MCF 10A (cell line): ENCODE results near the gene NIN. TPM values are rescaled to one million over a fixed set of nuclear protein-coding genes. Genes with fewer than 3 reads are reported as not detected.

Experiments used
- BruUV-seq: library from RNA; stranded (reverse); fragments of 400-500 nt; replicated peaks from 2 replicates; lab custom pipeline; 2021; lab: Mats Ljungman, UMichigan
- CTCF ChIA-PET: fragments of 300-600 bp; sonication (Branson Sonifier 250); formaldehyde crosslinking; extraction: SDS; loops from one replicate; lab custom pipeline; 2021; ENCODE audit warnings: antibody characterized with exemption, inconsistent platforms; lab: Yijun Ruan, JAX
- POLR2A ChIA-PET: fragments of 300-600, 350-650 bp; sonication (Branson Sonifier 250); formaldehyde crosslinking; extraction: SDS; loops from one replicate; lab custom pipeline; 2020; ENCODE audit warnings: antibody characterized with exemption, inconsistent platforms; lab: Yijun Ruan, JAX
- DNase-seq: peaks from one replicate; pipeline ENCODE4 v3.0.0-alpha.2; 2018; ENCODE audit not compliant: unreplicated experiment
- H3K27ac Mint-ChIP-seq: one replicate; pipeline ENCODE4 v1.8.0; 2022; ENCODE audit warnings: mild to moderate bottlenecking, low read depth, mixed read lengths; ENCODE audit not compliant: unreplicated experiment
- H3K27me3 Mint-ChIP-seq: one replicate; pipeline ENCODE4 v1.8.0; 2022; ENCODE audit warnings: mixed read lengths; ENCODE audit not compliant: insufficient read depth, unreplicated experiment
- H3K36me3 Mint-ChIP-seq: one replicate; pipeline ENCODE4 v1.8.0; 2022; ENCODE audit warnings: mild to moderate bottlenecking, moderate library complexity, mixed read lengths; ENCODE audit not compliant: insufficient read depth, unreplicated experiment
- H3K4me1 Mint-ChIP-seq: one replicate; pipeline ENCODE4 v1.8.0; 2022; ENCODE audit warnings: mixed read lengths; ENCODE audit not compliant: insufficient read depth, unreplicated experiment
- H3K4me3 Mint-ChIP-seq: one replicate; pipeline ENCODE4 v1.8.0; 2022; ENCODE audit warnings: mild to moderate bottlenecking, moderate library complexity, mixed read lengths; ENCODE audit not compliant: unreplicated experiment
- H3K9me3 Mint-ChIP-seq: one replicate; pipeline ENCODE4 v1.8.0; 2022; ENCODE audit warnings: mixed read lengths; ENCODE audit not compliant: unreplicated experiment
- CTCF ChIP-seq: fragments of 200-600 bp; IDR thresholded peaks from one replicate; pipeline ENCODE4 v1.8.0; 2022; ENCODE audit warnings: antibody characterized with exemption, mild to moderate bottlenecking; ENCODE audit not compliant: unreplicated experiment
- intact Hi-C: fragments of 100-400 bp; cut with micrococcal nuclease; formaldehyde crosslinking; loops from 2 replicates; pipeline ENCODE4 v1.14.1; 2022
- total RNA-seq: library from RNA; stranded (reverse); gene quantifications from 2 replicates; pipeline ENCODE4 v1.2.3, GENCODE V29; 2022

Gene NIN
- total RNA-seq, 1 experiment from 2014 or later = 33.0 TPM

GRCh38 chr14:50676814-50677516, 154.0 kb downstream of the NIN start:
- Mint-ChIP-seq H3K4me1 (peaks cover 28% of the 10 kb centered on the region), H3K27me3 (no peaks in the 10 kb centered on the region), H3K36me3 (peaks cover 6% of the 10 kb centered on the region), H3K4me3 (peak overlapping the region; percentile 32), H3K27ac (peak overlapping the region; percentile 73), H3K9me3 (no peaks in the 10 kb centered on the region)
- TF ChIP-seq CTCF = no peak
- DNase-seq = no peak
- intact Hi-C loops = no loop called here
- ChIA-PET CTCF (interaction anchor here (0.6 to 1.8 kb wide), 6 partner anchors 9 to 134 kb away, joined by 3 to 5 read pairs (median 4); partner anchors contain the start of gene SAV1), POLR2A (interaction anchor here (0.6 to 3.0 kb wide), 18 partner anchors 9 to 365 kb away, joined by 3 to 40 read pairs (median 4); partner anchors contain the start of genes ATL1, DMAC2L, L2HGDH and SAV1)
- no TSS peak for BruUV-seq

- intact Hi-C loops = no loop called here
- Mint-ChIP-seq H3K4me1 (peaks cover 28% of the 10 kb centered on the region), H3K27me3 (no peaks in the 10 kb centered on the region), H3K9me3 (no peaks in the 10 kb centered on the region), H3K4me3 (no peak overlapping the region), H3K36me3 (peaks cover 2% of the 10 kb centered on the region), H3K27ac (no peak overlapping the region)
- BruUV-seq = no TSS peak
- TF ChIP-seq CTCF = no peak
- ChIA-PET CTCF (no interaction called here), POLR2A (interaction anchor here (1.3 to 1.6 kb wide), 3 partner anchors 9 to 75 kb away, joined by 4 to 7 read pairs (median 4); no protein-coding TSS in a partner anchor)
- no peak for DNase-seq
Observed at GRCh38 chr14:50675597-50675996, 155.4 kb downstream of the NIN start.

DNA sequence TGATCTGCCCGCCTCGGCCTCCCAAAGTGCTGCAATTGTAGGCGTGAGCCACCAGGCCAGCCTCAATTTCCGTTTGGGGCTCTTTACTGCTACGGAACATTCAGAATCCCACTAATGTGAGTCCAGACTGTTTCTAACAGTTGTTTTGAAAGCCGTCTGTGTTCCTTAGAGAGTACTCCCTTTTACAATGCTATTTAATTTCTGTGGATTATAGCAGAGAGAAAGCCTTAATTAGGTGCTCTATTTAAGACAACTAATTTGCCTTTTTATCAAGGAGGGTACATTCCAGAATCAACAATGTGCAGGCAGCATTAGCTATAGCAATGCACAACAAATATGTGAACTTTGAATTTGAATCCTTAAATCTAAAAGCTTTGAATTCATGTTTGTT, 160.1 kb downstream of the NIN start:
- ChIA-PET POLR2A (interaction anchor here (0.9 kb wide), 1 partner anchor 10 kb away, joined by 4 read pairs; no protein-coding TSS in a partner anchor), CTCF (interaction anchor here (1.0 to 1.5 kb wide), 2 partner anchors 43 to 190 kb away, joined by 3 to 4 read pairs; no protein-coding TSS in a partner anchor)
- no TSS peak for BruUV-seq
- no peaks in the 10 kb centered on the region for H3K9me3 Mint-ChIP-seq
- peaks cover 10% of the 10 kb centered on the region for H3K4me1 Mint-ChIP-seq
- no peak overlapping the region for H3K4me3 Mint-ChIP-seq
- intact Hi-C loops = no loop called here
- no peak for TF ChIP-seq CTCF
- DNase-seq = no peak
- H3K36me3 Mint-ChIP-seq = peaks cover 8% of the 10 kb centered on the region
- H3K27me3 Mint-ChIP-seq = no peaks in the 10 kb centered on the region
- no peak overlapping the region for H3K27ac Mint-ChIP-seq

- no peaks in the 10 kb centered on the region for H3K27me3 Mint-ChIP-seq
- H3K4me1 Mint-ChIP-seq = peaks cover 4% of the 10 kb centered on the region
- H3K27ac Mint-ChIP-seq = no peak overlapping the region
- TF ChIP-seq CTCF = no peak
- intact Hi-C loops = no loop called here
- H3K36me3 Mint-ChIP-seq = peaks cover 9% of the 10 kb centered on the region
- BruUV-seq = no TSS peak
- H3K9me3 Mint-ChIP-seq = no peaks in the 10 kb centered on the region
- ChIA-PET CTCF (interaction anchor here (0.5 kb wide), 1 partner anchor 240 kb away, joined by 3 read pairs; no protein-coding TSS in a partner anchor), POLR2A (interaction anchor here (0.9 kb wide), 1 partner anchor 10 kb away, joined by 4 read pairs; no protein-coding TSS in a partner anchor)
- H3K4me3 Mint-ChIP-seq = no peak overlapping the region
- DNase-seq = no peak
Observed at GRCh38 chr14:50670196-50670865, 160.6 kb downstream of the NIN start.
